OCI-LY7 (cell line): Measurements from ENCODE around the gene WFDC2. TPM values are rescaled to one million over a fixed set of nuclear protein-coding genes. Genes with fewer than 3 reads are reported as not detected.

Source experiments
- BruUV-seq: library from RNA; stranded (reverse); fragments of 400-500 nt; replicated peaks from 2 replicates; lab custom pipeline; 2021; lab: Mats Ljungman, UMichigan
- CTCF ChIA-PET: fragments of 300-600 bp; sonication (Branson Sonifier 250); formaldehyde crosslinking; loops from one replicate; lab custom pipeline; 2022; ENCODE audit warnings: antibody characterized with exemption; ENCODE audit not compliant: unreplicated experiment; lab: Charles Lee
- POLR2A ChIA-PET: fragments of 300-600 bp; sonication (Branson Sonifier 250); formaldehyde crosslinking; loops from one replicate; lab custom pipeline; 2022; ENCODE audit warnings: antibody characterized with exemption; lab: Charles Lee
- DNase-seq: peaks from one replicate; pipeline ENCODE4 v3.0.0-alpha.2; 2015; ENCODE audit warnings: low spot score
- H2AFZ ChIP-seq: fragments of 200-600 bp; sonication (generic), shearing (Covaris generic); 2 replicates; pipeline ENCODE4 v1.6.1; 2014; ENCODE audit warnings: mild to moderate bottlenecking, antibody characterized with exemption, low read length, moderate library complexity
- H3K27ac ChIP-seq: fragments of 200-600 bp; sonication (generic); 2 replicates; pipeline ENCODE4 v1.5.1; 2014; ENCODE audit warnings: mixed run types, low read depth, mild to moderate bottlenecking, moderate library complexity, low read length, inconsistent platforms; ENCODE audit not compliant: poor library complexity, severe bottlenecking
- H3K36me3 ChIP-seq: fragments of 200-600 bp; sonication (generic); 2 replicates; pipeline ENCODE4 v1.6.1; 2014; ENCODE audit warnings: mild to moderate bottlenecking, antibody characterized with exemption, low read length, moderate library complexity, mixed read lengths; ENCODE audit not compliant: insufficient read depth
- H3K4me1 ChIP-seq: fragments of 200-600 bp; sonication (generic); 2 replicates; pipeline ENCODE4 v1.5.1; 2014; ENCODE audit warnings: mild to moderate bottlenecking, low read length; ENCODE audit not compliant: insufficient read depth, poor library complexity, severe bottlenecking
- H3K4me2 ChIP-seq: fragments of 200-600 bp; sonication (generic); 2 replicates; pipeline ENCODE4 v1.6.1; 2014; ENCODE audit warnings: mild to moderate bottlenecking, low read length
- H3K4me3 ChIP-seq: fragments of 200-600 bp; sonication (generic); 2 replicates; pipeline ENCODE4 v1.5.1; 2014; ENCODE audit warnings: mild to moderate bottlenecking, low read depth, low read length; ENCODE audit not compliant: poor library complexity, severe bottlenecking
- H3K79me2 ChIP-seq: fragments of 200-600 bp; sonication (generic); 2 replicates; pipeline ENCODE4 v1.6.1; 2016; ENCODE audit warnings: low read depth, mild to moderate bottlenecking, low read length, moderate library complexity, mixed read lengths; ENCODE audit not compliant: insufficient read depth
- H3K9me2 ChIP-seq: fragments of 200-600 bp; sonication (generic); 2 replicates; pipeline ENCODE4 v1.6.1; 2016; ENCODE audit warnings: mild to moderate bottlenecking, low read length, mixed read lengths; ENCODE audit not compliant: insufficient read depth
- H3K9me3 ChIP-seq: fragments of 200-600 bp; sonication (generic); 2 replicates; pipeline ENCODE4 v1.6.1; 2014; ENCODE audit warnings: mild to moderate bottlenecking, mixed run types, low read length, mixed read lengths
- H4K20me1 ChIP-seq: fragments of 200-600 bp; sonication (generic); 2 replicates; pipeline ENCODE4 v1.6.1; 2014; ENCODE audit warnings: mild to moderate bottlenecking, antibody characterized with exemption, low read length, moderate library complexity, mixed read lengths; ENCODE audit not compliant: insufficient read depth
- CTCF ChIP-seq: fragments of 200-600 bp; sonication (generic); conservative IDR thresholded peaks from 2 replicates; pipeline ENCODE4 v1.5.1; 2014; ENCODE audit warnings: mild to moderate bottlenecking, antibody characterized with exemption, low read length, moderate library complexity, mixed read lengths
- EZH2phosphoT487 ChIP-seq: fragments of 200-600 bp; sonication (generic); IDR thresholded peaks from 2 replicates; pipeline ENCODE4 v1.6.1; 2018; ENCODE audit warnings: low read depth, borderline replicate concordance, mild to moderate bottlenecking, mixed run types, antibody characterized with exemption, low read length, moderate library complexity, mixed read lengths
- intact Hi-C: fragments of 100-400 bp; cut with micrococcal nuclease; formaldehyde crosslinking; loops from one replicate; pipeline ENCODE4 v1.10.0; 2022; ENCODE audit not compliant: unreplicated experiment
- total RNA-seq, 2 experiments: library from RNA; depleted of rRNA in 1 of 2; stranded (reverse); fragments of >200 nt in 1 of 2; shearing (Covaris generic) in 1 of 2; gene quantifications; 2 replicates each; pipeline ENCODE4 v1.2.3, GENCODE V29; 2014 to 2022

The WFDC2 gene
- total RNA-seq, 2 experiments from 2014 or later, result 0.46 to 4.4 TPM

- TF ChIP-seq EZH2phosphoT487, result no peak
- TF ChIP-seq CTCF, result no peak
- Histone ChIP-seq H4K20me1 (no peaks in the 10 kb centered on the region), H3K79me2 (no peaks in the 10 kb centered on the region), H3K9me3 (no peaks in the 10 kb centered on the region), H3K4me1 (no peaks in the 10 kb centered on the region), H3K9me2 (no peaks in the 10 kb centered on the region), H3K4me3 (no peak overlapping the region), H3K27ac (no peak overlapping the region), H3K4me2 (no peak overlapping the region), H3K36me3 (no peaks in the 10 kb centered on the region), H2AFZ (no peak overlapping the region)
- POLR2A ChIA-PET, result interaction anchor here (0.7 kb wide), 1 partner anchor 149 kb away, joined by 3 read pairs; no protein-coding TSS in a partner anchor
- CTCF ChIA-PET, result no interaction called here
- BruUV-seq, result no TSS peak
- DNase-seq, result no peak
- intact Hi-C loops, result no loop called here
These were observed 38.7 kb downstream of the WFDC2 start for GRCh38 chr20:45508068-45508886.

- no peak for TF ChIP-seq EZH2phosphoT487
- TF ChIP-seq CTCF, result no peak
- Histone ChIP-seq H3K4me2 (no peak overlapping the region), H4K20me1 (no peaks in the 10 kb centered on the region), H3K4me1 (no peaks in the 10 kb centered on the region), H3K4me3 (no peak overlapping the region), H2AFZ (no peak overlapping the region), H3K36me3 (no peaks in the 10 kb centered on the region), H3K27ac (no peak overlapping the region), H3K79me2 (no peaks in the 10 kb centered on the region), H3K9me3 (no peaks in the 10 kb centered on the region), H3K9me2 (no peaks in the 10 kb centered on the region)
- no peak for DNase-seq
- intact Hi-C loops, result no loop called here
- BruUV-seq, result no TSS peak
- POLR2A ChIA-PET, result no interaction called here
- CTCF ChIA-PET, result no interaction called here
These were observed 39.5 kb downstream of the WFDC2 start for GRCh38 chr20:45509091-45509490.

GRCh38 chr20:45510242-45510862, 40.8 kb downstream of the WFDC2 start:
- H3K79me2 ChIP-seq, result no peaks in the 10 kb centered on the region
- H3K36me3 ChIP-seq, result no peaks in the 10 kb centered on the region
- POLR2A ChIA-PET, result no interaction called here
- TF ChIP-seq CTCF, result no peak
- TF ChIP-seq EZH2phosphoT487, result no peak
- no peaks in the 10 kb centered on the region for H3K9me3 ChIP-seq
- intact Hi-C loops, result no loop called here
- H4K20me1 ChIP-seq, result no peaks in the 10 kb centered on the region
- no peak overlapping the region for H3K4me3 ChIP-seq
- no peak overlapping the region for H3K27ac ChIP-seq
- no TSS peak for BruUV-seq
- H2AFZ ChIP-seq, result no peak overlapping the region
- no peak overlapping the region for H3K4me2 ChIP-seq
- no peak for DNase-seq
- no peaks in the 10 kb centered on the region for H3K4me1 ChIP-seq
- H3K9me2 ChIP-seq, result no peaks in the 10 kb centered on the region
- CTCF ChIA-PET, result no interaction called here
